Measurements from ENCODE around the gene ASCC1. TPM values are rescaled to one million over a fixed set of nuclear protein-coding genes. Genes with fewer than 3 reads are reported as not detected.

ASCC1 gene
- total and polyA plus RNA-seq, 9 donors: 21.6 to 53.9 (median 31.1) TPM

- Histone ChIP-seq H3K4me3 (no peak overlapping the region), H3K4me1 (ENCODE audit: insufficient read depth) (peaks cover 37% of the 10 kb centered on the region), H3K9me3 (no peaks in the 10 kb centered on the region), H3K27me3 (no peaks in the 10 kb centered on the region), H3K36me3 (no peaks in the 10 kb centered on the region), H3K27ac (no peak overlapping the region)
- peak; percentile 35 for TF ChIP-seq EP300 (IDR thresholded peaks at IDR 0.05)
- TF ChIP-seq POLR2A (IDR thresholded peaks at IDR 0.05): no peak
- intact Hi-C loops (cut with DNase I): loop anchor here in 2 of 4 donors (10.0 kb wide), 1 partner anchor 92 kb away; no protein-coding TSS in a partner anchor
- 26 to 40% (median 27%) methylated on average over 4 of the region's 4 CpGs for WGBS, 3 donors
- peak; percentile 73 to 84 (median 78) for DNase-seq
These were observed 26.6 kb upstream of the ASCC1 start for GRCh38 chr10:72242675-72243074.

GRCh38 chr10:72241691-72242252 is 25.7 kb upstream of the ASCC1 start:
- H3K4me1 ChIP-seq (ENCODE audit: insufficient read depth): peaks cover 28% of the 10 kb centered on the region
- DNase-seq: peak in 2 of 5 donors; percentile 15 to 37
- TF ChIP-seq CTCF (IDR thresholded peaks at IDR 0.05) (no peak), EP300 (IDR thresholded peaks at IDR 0.05) (no peak), POLR2A (IDR thresholded peaks at IDR 0.05) (no peak)
- no peaks in the 10 kb centered on the region for H3K9me3 ChIP-seq
- intact Hi-C loops (cut with DNase I): loop anchor here in 2 of 4 donors (10.0 kb wide), 1 partner anchor 93 kb away; no protein-coding TSS in a partner anchor
- H3K27ac ChIP-seq: no peak overlapping the region
- no peaks in the 10 kb centered on the region for H3K27me3 ChIP-seq
- WGBS, 3 donors: 79 to 83% (median 83%) methylated on average over 8 of the region's 8 CpGs
- no peak overlapping the region for H3K4me3 ChIP-seq
- no peaks in the 10 kb centered on the region for H3K36me3 ChIP-seq

GRCh38 chr10:72240371-72240770 is 24.3 kb upstream of the ASCC1 start:
- 90 to 94% (median 93%) methylated on average over 7 of the region's 7 CpGs for WGBS, 3 donors
- intact Hi-C loops (cut with DNase I): loop anchor here in 2 of 4 donors (10.0 kb wide), 1 partner anchor 94 kb away; no protein-coding TSS in a partner anchor
- Histone ChIP-seq H3K4me1 (ENCODE audit: insufficient read depth) (peaks cover 19% of the 10 kb centered on the region), H3K36me3 (no peaks in the 10 kb centered on the region), H3K4me3 (no peak overlapping the region), H3K9me3 (no peaks in the 10 kb centered on the region), H3K27ac (no peak overlapping the region), H3K27me3 (no peaks in the 10 kb centered on the region)
- DNase-seq: peak in 1 of 5 donors; percentile 26
- TF ChIP-seq POLR2A (IDR thresholded peaks at IDR 0.05): no peak
- no peak for TF ChIP-seq EP300 (IDR thresholded peaks at IDR 0.05)
- no peak for TF ChIP-seq CTCF (IDR thresholded peaks at IDR 0.05)

GRCh38 chr10:72239409-72239808 is 23.3 kb upstream of the ASCC1 start:
- Histone ChIP-seq H3K4me1 (ENCODE audit: insufficient read depth) (peaks cover 12% of the 10 kb centered on the region), H3K27me3 (no peaks in the 10 kb centered on the region), H3K9me3 (no peaks in the 10 kb centered on the region), H3K36me3 (no peaks in the 10 kb centered on the region), H3K4me3 (no peak overlapping the region), H3K27ac (no peak overlapping the region)
- intact Hi-C loops (cut with DNase I): loop anchor here in 1 of 4 donors (10.0 kb wide), 1 partner anchor 85 kb away; no protein-coding TSS in a partner anchor
- TF ChIP-seq CTCF (IDR thresholded peaks at IDR 0.05): no peak
- no peak for TF ChIP-seq POLR2A (IDR thresholded peaks at IDR 0.05)
- no peak for TF ChIP-seq EP300 (IDR thresholded peaks at IDR 0.05)
- DNase-seq: no peak
- WGBS, 3 donors: 34 to 89% (median 86%) methylated on average over 1 of the region's 1 CpG
